ENCODE measurements around the gene SERINC2.
"Not testable (repeated sequence)": the region's sequence is repeated elsewhere in the genome, so short reads cannot be mapped to it uniquely, and the experiment has no call there.

Gene SERINC2

GRCh38 chr1:31435471-31436409 is 22.7 kb downstream of the SERINC2 start:
- no peak for DNase-seq

- no peak for DNase-seq
Observed at GRCh38 chr1:31436596-31437432, 23.8 kb downstream of the SERINC2 start.

- no peak for DNase-seq
Observed at GRCh38 chr1:31437433-31438037, 24.5 kb downstream of the SERINC2 start.

GRCh38 chr1:31439276-31439675 is 26.3 kb downstream of the SERINC2 start:
- no peak for DNase-seq

GRCh38 chr1:31441073-31441472 is 28.1 kb downstream of the SERINC2 start:
- DNase-seq: no peak

GRCh38 chr1:31441558-31441957 is 28.5 kb downstream of the SERINC2 start:
- DNase-seq: no peak

GRCh38 chr1:31441970-31442647 is 29.1 kb downstream of the SERINC2 start:
- no peak for DNase-seq

- DNase-seq: no peak
Observed at GRCh38 chr1:31442648-31442994, 29.6 kb downstream of the SERINC2 start.

- DNase-seq: no peak
Observed at GRCh38 chr1:31443673-31444072, 30.7 kb downstream of the SERINC2 start.

GRCh38 chr1:31444725-31445448 is 31.9 kb downstream of the SERINC2 start:
- no peak for DNase-seq

GRCh38 chr1:31445951-31446350 is 32.9 kb downstream of the SERINC2 start:
- DNase-seq: no peak

- no peak for DNase-seq
Observed at GRCh38 chr1:31447210-31447609, 34.2 kb downstream of the SERINC2 start.

GRCh38 chr1:31453384-31454079 is 40.5 kb downstream of the SERINC2 start:
- DNase-seq: no peak

- no peak for DNase-seq
Observed at GRCh38 chr1:31458287-31458896, 45.4 kb downstream of the SERINC2 start.

GRCh38 chr1:31460027-31460426 is 47.0 kb downstream of the SERINC2 start:
- DNase-seq: no peak

GRCh38 chr1:31467005-31467674 is 54.1 kb downstream of the SERINC2 start:
- DNase-seq: no peak

- DNase-seq: no peak
Observed at GRCh38 chr1:31470794-31471315, 57.8 kb downstream of the SERINC2 start.

- DNase-seq: not testable (repeated sequence)
Observed at GRCh38 chr1:31471452-31472313, 58.7 kb downstream of the SERINC2 start.

GRCh38 chr1:31472314-31472651 is 59.3 kb downstream of the SERINC2 start:
- DNase-seq: not testable (repeated sequence)

All from T1000 (cell line).